Stimulated activated CD4-positive, alpha-beta T cell treated with anti-CD3 and anti-CD28 coated beads, Interleukin-15, amount 100 ng/mL, for 1 hour (primary cell): ENCODE results near the gene AIF1.
"Not testable (repeated sequence)": the region's sequence is repeated elsewhere in the genome, so short reads cannot be mapped to it uniquely, and the experiment has no call there.

ENCODE experiments used
- DNase-seq, 2 donors: peaks; one replicate each; pipeline ENCODE4 v3.0.0-alpha.2; 2020; ENCODE audit warnings: low read depth in 1 of 2, low spot score in 1 of 2

Gene AIF1

DNA sequence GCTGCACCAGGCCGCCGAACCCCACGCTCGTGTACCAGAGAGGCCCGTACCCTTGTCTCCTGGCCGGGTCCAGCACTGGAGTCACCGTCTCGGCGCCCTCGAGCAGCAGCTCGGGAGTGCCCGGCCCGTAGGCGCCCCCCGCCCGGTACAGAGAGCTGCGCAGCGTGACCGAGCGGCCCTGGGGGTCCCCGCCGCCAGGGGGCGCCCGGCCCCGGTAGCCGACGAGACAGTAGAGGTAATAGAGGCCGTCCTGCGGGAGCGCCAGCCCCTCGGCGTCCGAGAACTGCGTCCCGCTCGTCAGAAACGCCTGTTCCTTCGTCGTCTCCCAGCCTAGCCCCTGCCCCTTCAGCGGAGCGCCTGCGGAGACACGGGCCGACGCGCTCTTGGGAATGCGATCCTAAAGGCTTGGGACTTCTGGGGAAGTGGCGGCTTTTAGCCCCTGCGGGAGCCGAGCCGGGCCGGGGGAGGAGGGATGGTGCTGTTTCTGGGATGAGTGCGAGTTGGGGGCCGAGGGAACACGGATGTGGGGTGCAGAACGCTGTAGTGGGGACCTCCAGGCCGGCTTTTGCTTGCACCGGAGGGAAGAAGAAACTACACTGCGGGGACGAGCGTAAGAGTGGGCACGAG, 34.1 kb upstream of the AIF1 start:
- peak; percentile 88 to 91 for DNase-seq

DNA sequence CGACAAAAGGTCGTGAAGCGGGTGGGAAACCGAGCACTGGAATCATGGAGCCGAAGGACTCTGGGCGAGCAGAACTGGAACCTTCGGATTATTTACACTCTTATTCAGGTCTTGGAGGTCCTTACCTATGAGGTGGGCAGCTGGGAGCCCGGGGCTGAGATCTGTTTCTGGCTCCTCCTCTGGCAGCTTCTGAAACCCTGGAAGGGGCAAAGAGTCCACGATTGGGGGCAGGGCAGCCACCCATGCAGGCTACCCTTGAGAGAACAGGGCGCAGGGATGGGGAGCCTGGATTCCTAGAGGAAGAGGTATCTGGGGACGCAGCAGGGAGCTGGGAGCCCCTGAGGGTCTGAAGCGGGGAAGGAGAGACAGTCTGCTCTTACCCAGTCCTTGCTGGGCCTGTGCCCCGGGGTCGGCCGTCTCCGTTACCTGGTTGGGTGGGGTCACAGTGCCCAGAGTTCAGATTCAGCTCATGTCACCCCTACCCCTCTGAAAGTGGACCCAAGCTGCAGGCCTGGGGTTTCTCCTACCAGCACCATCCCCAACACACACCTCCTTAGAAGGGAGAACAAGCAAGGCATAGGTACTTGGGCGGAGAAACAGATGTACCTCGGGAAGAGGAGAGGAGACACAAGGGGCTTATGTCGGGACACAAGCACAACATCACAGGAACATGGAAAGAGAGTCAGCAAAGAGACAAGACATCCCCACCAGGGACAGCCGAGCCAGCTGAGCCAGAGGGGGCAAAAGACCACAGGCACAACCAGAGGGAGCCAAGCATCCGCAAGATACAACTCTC, 33.4 kb upstream of the AIF1 start:
- DNase-seq: no peak

DNA sequence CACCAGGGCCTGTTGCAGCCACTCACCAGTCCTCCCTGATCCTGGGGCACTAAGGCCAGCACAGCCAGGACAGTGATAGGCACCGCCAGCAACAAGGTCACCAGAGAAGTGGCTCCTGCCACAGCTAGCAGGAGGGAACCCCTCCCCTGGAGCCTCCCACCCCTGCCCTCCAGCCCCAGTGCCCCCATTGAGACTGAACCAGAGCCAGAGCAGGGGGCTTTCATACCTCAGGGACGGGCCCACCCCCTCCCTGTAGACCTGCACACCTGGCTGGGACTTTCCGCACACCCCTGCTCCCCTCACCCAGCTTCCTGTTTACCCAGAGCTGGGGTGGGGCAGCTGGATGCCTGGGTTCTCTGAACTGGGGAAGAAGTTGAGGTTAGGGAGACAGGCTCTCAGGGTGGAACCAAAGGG, 32.8 kb upstream of the AIF1 start, which contains the start of gene LTB:
Gene LTB, minus strand, starts transcription at position 195 of the 414 bp plus-strand sequence. Its CDS starts 7 bp downstream, at position 188.
- DNase-seq: peak; percentile 29 to 77

DNA sequence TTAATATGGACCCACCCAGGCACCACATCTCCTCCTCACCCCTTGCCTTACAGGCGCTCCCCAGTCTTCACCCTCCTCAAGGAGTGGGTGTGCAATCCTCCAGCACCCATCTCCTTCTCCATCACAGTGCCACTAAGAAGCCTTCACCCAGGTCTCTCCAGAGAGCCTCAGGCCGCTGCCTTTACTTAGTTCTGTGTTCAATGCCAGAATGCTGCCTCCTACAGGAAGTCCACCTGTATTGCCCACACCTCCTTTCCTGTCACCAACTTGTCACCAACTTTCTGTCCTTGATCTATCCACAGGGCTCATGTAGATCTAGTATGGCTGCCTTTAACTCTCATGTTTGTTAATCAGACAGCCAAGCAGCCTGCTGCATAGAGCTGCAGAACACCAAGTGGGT, 29.5 kb upstream of the AIF1 start:
- DNase-seq: no peak

DNA sequence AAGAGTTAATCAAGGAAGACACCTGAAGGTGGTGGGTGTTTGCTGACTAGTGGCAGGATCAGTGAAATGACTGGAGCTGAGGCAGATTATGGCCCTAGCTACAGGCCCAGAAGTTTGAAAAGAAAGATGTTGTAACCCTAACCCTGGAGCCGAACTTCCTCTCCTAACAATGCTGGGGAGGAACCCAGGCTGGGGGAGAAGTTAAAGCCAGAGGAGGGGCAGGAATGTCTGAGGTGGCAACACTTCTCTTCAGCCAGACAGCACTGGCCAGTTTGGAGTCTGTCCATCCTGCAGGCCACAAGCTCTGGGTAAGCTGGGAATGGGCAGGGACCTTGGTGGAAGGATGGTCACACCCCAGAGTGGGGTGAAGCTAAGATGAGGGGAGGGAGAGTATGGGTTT, 29.0 kb upstream of the AIF1 start, which contains the start of gene LST1:
Gene LST1, plus strand, starts transcription at position 270 of the 400 bp plus-strand sequence. CDS start 1,023 bp downstream, outside the sequence.
- no peak for DNase-seq

DNA sequence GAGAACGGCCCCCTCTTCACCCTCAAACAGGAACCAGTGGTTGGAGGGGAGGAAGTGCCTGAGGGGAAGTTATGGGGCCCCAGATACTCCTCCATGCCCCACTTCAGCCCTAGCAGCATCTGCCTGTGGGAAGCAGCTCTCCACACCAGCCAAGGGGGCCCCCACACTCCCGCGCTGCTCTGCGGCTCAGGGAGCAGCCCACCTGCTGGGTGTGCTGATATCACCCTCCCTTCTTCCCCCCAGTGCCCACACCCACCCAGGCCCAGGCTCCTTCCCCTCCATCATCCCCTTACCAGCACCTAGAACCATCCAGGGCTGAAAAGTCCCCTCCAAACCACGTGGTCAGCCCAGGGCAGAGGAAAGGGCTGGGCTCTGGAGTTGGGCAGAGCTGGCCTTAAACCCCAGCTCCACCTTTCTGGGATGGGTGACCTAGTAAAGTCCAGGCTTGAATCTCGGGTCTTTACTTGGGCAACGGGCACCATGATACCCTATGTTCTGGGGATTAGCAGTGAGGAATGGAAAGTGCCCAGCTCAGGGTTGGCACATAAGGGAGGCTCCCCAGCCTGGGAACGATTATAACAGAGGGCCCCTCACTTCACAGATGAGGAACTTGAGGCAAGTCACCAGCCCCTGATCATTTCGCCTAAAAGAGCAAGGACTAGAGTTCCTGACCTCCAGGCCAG, 28.3 kb upstream of the AIF1 start:
- no peak for DNase-seq

DNA sequence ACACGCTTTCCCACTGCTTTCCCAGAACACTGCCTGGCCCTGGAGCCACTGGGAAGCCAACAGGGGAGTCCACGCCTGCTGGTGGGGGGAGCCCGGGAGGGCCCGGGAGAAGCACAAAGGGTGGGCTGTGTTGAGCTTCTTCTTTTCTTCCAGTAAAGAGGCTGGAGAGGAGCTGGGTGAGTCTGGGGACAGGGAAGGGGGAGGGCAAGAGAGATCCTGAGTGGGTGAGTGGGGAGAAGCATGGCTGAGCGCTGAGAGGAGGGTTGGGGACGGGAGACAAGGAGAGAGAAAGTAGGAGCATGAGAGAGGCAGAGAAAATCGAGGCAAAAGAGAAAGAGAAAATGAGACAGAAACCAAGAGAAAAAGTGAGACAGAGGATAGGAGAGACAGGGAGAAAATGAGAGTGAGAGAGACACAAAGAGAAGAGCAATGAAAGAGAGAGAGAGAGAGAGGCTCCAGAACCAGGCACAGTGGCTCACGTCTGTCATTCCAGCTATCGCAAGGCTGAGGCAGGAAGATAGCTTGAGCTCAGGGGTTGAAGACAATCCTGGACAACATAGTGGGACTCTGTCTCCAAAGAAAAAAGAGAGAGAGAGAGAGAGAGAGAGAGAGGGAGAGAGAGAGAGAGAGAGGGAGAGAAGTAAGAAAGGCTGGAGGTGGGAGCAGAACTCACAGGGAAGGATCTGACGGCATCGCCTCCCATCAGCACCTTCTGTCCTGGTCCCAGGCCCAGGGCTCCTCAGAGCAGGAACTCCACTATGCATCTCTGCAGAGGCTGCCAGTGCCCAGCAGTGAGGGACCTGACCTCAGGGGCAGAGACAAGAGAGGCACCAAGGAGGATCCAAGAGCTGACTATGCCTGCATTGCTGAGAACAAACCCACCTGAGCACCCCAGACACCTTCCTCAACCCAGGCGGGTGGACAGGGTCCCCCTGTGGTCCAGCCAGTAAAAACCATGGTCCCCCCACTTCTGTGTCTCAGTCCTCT, 26.9 kb upstream of the AIF1 start:
- no peak for DNase-seq

DNA sequence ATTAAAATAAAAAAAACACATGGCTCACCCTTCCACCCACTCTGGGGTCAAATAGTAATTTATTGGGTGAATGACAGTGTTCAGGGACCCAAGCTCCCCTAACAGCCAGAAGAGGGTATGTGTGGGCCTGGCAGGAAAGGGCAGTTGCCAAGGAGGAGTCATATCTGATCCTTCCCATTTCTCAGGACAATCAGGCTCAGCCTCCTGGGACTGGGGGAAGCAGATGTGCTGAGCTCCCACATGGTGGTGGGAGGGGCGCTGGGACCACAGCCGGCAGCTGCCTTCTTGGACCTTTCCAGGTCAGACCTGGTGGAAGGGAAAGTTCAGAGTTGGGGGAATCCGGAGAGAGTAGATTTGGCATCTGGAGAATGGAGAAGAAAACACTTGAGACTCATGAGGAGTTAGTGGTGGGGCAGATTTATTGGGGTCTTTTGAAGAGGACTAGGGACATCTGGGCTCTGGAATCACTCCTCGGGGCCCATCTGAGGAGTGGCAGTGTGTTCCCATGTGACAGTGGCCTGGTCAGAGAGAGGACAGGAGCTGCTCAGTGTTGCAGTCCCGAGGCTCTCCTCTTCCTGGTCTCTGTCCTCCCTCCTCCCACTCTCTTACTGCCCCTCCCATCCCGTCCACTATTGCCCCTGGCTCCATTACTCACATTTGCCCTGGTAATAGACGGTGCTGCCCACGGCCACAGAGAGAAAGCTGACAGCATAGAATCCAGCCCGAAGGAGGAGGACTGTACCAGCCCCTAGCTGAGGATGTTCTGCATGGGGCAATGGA, 26.0 kb upstream of the AIF1 start:
- DNase-seq: no peak

DNA sequence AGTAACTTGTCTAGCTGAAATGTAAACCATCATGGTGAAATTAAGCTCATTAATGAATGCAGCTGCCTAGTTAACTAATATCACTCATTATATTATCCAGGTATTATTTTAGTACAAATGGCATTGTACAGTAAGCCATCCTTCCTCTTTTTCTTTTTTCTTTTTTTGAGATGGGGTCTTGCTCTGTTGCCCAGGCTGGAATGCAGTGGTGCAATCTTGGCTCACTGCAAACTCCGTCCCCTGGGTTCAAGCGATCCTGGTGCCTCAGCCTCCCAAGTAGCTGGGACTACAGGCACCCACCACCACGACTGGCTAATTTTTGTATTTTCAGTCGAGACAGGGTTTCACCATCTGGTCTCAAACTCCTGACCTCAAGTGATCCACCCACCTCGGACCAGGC, 24.3 kb upstream of the AIF1 start:
- not testable (repeated sequence) for DNase-seq

DNA sequence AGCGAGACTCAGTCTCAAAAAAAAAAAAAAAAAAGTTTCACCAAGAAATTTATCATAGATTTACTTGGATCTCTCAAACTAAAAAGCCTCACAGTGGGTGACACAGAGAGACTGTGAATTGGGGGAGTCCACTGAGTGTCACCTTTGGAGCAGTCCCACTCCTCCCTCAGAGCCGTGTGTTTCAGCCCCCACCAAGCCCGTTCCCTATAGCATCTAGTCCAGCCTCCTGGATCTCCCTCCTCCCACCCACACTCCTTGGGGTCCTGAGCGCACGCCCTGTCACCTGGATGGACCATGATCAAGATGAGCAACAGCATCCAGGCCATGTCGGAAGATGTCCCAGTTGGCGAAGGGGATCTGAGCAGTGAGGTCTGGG, 22.6 kb upstream of the AIF1 start:
- no peak for DNase-seq

DNA sequence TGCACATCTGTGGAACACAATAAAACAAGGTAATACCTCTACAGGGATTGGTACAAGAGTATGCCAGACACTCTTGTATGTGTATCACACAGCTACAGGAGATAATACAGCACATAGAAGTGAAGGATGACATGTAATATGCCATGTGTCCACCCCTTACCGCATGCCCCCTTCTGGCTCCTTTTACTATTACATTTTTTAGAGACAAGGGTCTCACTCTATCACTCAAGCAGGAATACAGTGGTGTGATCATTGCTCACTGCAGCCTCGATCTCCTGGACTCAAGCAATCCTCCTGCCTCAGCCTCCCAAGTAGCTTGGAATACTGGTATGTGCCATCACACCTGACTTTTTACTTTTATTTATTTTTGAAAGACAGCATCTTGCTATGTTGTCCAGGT, 18.0 kb upstream of the AIF1 start:
- DNase-seq: no peak

DNA sequence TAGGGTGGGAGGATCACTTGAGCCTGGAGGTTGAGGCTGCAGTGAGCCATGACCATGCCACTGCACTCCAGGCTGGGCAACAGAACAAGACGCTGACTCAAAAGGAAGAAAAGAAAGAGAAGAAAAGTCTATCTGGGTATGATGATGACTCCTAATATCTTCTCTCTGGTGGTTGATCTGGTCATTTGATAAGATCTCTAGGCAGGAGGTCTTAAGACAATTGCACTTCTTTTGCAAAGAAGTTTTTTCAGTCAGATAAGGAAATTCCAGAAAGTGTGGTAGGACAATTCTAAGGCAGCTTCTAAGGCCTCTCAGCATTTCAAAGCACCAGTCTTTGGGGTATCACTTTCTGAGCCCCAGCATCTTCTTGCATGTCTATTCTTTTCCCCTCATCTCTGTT, 7.7 kb upstream of the AIF1 start:
- no peak for DNase-seq

DNA sequence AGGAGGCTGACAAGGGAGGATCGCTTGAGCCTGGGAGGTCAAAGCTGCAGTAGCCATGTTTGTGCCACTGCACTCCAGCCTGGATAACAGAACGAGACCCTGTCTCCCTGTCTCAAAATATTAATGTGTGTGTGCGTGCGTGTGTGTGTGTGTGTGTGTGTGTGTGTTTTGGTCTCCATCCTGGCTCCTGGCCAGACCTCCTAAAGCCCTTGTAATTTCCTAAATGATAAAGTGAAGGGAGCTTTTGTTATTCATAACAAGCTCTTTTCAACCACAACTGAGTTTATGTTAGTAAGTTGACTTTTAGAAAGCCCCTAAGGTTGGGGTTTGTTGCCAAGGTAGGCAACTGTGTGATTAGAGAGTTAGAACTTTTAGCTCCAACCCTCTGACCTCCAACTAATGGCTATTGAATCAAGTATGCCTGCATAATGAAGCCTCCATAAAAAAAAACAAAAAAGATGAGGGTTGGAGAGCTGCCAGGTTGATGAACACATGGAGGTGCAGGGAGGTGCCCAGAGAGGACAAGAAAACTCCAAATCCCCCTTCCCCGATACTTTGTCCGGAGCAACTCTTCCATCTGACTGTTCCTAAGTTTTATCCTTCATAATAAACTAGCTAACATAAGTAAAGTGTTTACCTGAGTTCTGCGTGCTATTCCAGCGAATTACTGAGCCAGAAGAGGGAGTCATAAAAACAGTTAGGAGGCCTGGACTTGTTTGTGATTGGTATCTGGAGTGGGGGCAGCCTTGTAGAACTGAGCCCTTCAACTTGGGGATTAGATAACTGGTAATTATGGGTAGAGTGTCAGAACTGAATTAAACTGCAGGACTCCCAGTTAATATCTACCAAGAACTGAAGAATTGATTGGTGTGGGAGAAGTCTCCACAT, 5.3 kb upstream of the AIF1 start:
- no peak for DNase-seq

DNA sequence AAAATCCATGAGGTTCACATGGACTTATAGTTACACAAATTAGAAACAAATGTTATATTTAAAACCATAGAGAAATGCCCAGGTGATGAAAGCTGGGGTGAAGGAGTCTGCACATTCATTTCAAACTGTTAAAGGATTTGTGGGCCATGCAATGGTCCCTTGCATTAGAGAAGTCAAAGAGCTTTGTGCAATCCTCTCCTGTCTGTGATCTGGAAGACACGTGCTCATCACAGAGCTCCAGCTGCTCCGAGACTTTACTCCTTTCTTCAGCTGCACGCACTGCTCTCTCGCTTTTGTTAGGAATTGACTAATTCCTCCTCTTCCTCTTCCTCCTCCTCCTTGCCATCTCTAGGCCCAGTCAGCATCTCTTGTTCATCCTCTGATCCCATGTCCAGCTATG, 4.1 kb upstream of the AIF1 start:
- DNase-seq: no peak

DNA sequence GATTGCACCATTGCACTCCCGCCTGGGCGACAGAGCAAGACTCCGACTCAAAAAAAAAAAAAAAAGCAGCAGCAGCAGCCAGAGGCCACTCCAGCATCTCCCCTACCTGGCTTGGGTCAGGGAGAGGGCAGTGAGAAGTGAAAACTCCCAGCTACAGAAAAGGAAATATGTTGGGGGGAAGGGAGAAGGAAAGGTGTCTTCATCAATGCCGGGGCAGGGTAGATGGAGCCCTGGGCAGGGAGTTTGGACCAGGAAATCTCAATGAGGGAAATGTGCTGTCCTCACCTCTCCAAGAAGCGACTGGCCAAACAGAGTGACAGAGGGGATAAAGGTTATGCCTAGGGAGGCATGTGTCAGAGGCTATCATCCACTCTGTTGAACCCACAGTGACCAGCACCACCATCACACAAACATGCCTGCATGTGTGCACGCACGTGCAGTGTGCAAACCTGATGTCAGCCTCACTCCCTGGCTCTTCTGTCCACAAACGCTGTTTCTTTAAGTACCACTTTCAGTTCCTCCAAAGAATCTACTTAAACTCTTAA, 887 bp upstream of the AIF1 start:
- no peak for DNase-seq

DNA sequence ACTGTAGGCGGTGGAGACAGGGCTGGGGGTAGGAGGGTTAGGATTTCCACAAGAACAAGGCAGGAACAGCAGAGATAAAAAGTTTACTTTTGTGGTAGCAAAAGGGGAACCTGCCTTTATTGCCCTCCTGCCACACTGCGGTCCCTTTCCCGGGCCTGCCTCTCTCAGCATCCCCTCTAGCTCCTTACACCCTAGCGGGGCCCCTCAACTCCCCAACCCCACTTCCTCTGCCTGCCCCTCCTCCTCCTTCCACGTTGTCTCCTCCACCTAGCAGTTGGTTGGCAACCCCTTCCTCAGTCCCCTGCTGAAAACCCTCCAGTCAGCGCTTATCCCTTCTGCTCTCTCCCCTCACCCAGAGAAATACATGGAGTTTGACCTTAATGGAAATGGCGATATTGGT, 714 bp downstream of the AIF1 start:
- DNase-seq: no peak

DNA sequence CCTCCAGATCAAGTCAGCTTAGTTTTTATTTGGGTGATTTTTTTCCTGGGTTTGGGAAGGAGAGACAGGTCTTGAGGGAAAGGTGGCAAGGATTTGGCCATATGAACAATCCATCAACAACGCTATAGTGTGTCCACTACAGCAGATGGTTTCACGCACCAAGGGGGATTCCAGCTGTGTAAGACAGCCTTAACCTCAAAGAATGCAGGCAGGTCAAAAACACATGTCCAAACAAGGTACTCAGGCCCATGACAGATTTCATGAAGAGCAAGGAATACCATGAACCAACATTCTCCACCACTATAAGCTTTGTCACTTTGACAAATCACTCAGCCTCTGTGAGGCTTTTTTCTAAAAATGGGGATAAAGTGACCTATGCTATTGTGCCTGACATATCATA, 2.0 kb downstream of the AIF1 start:
- DNase-seq: no peak

DNA sequence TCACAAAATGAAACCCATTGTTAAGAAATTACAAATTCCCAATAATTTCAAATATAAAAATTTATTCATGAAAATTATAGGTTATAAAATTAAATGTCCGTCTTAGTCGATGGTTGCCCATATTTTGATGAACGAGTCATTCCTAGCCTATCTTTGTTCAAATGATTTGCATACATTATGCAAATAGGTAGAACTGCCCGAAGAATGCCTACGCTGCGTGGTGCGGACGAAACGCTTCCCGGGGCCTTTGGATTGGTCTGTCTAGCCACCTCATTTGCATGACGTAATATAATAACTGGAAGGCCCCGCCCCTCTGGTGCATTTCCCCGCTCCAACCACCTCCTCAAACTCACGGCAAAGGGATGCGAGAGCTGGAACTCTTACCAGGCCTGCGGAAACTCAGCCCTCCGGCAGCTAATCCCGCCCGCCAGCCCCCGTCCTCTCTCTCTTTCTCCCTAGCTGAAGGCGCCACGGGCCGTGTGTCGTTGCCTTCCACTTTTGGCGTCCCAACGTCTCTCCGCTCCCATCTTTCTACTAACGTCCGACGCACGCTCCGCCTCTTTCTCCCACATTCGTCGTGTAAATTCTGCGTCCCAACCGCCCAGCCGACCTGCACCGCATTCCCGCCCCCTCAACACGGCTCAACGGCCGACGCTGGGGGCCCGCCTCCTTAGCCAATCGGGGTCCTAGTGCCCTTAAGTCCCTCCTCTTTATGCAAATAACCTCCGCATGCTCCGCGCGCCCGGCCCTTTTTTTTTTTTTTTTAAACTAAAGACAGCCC, 5.0 kb downstream of the AIF1 start:
- peak; percentile 90 to 92 for DNase-seq
